Body of pancreas (tissue), 4 donors: ENCODE data around the gene PDLIM5.

Source experiments
- POLR2A ChIP-seq, 3 donors: fragments of 450-650 bp; IDR thresholded peaks; one replicate each; pipeline ENCODE4 v1.6.1; 2016; ENCODE audit warnings: antibody characterized with exemption in 3 of 3, mild to moderate bottlenecking in 2 of 3
- TF ChIP-seq, protein P1 (sequence below), 7 experiments: fragments of 450-650 bp in 4 of 7; fragments of 200-600 bp in 3 of 7; sonication (generic) in 3 of 7; IDR thresholded peaks; one replicate each; pipeline ENCODE4 v1.5.1; 2016 to 2019; ENCODE audit warnings: antibody characterized with exemption in 7 of 7

GRCh38 chr4:94466371-94466770, 14.6 kb downstream of the PDLIM5 start:
- TF ChIP-seq, protein P1, sequence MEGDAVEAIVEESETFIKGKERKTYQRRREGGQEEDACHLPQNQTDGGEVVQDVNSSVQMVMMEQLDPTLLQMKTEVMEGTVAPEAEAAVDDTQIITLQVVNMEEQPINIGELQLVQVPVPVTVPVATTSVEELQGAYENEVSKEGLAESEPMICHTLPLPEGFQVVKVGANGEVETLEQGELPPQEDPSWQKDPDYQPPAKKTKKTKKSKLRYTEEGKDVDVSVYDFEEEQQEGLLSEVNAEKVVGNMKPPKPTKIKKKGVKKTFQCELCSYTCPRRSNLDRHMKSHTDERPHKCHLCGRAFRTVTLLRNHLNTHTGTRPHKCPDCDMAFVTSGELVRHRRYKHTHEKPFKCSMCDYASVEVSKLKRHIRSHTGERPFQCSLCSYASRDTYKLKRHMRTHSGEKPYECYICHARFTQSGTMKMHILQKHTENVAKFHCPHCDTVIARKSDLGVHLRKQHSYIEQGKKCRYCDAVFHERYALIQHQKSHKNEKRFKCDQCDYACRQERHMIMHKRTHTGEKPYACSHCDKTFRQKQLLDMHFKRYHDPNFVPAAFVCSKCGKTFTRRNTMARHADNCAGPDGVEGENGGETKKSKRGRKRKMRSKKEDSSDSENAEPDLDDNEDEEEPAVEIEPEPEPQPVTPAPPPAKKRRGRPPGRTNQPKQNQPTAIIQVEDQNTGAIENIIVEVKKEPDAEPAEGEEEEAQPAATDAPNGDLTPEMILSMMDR (IDR thresholded peaks at IDR 0.05) = no peak
- TF ChIP-seq POLR2A (IDR thresholded peaks at IDR 0.05) = no peak
